ENCODE results near the gene RNF10.

- TF ChIP-seq REST (IDR thresholded peaks at IDR 0.05; ENCODE audit: insufficient replicate concordance, low read depth) (no peak), POLR2AphosphoS5 (IDR thresholded peaks at IDR 0.05; ENCODE audit: low read depth) (no peak)
Observed at GRCh38 chr12:120598674-120599463, 64.7 kb downstream of the RNF10 start.

Data from HL-60 (cell line).